ENCODE measurements around the gene ZNF831.

Gene ZNF831

DNA sequence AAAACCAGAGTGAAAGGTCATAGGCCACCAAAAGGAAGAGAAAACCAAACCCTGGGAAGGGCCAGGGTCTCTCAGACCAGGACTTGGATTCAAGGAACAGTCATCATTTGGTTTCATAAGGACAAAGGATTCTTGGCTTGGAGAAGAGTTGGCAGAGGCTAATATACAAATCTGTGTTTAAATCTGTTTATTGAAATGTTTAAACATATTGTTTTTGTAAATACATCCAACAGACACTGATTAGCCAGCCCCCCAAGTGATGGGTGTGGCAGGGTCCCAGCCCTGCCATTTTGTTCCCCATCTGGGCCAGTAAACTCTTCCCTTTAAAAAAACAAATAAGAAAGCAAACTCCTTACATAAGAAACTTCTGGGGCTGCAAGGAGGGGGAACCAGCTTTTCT, 6.1 kb upstream of the ZNF831 start:
- DNase-seq (ENCODE audit: low read depth in 2 of 2), result no peak

DNA sequence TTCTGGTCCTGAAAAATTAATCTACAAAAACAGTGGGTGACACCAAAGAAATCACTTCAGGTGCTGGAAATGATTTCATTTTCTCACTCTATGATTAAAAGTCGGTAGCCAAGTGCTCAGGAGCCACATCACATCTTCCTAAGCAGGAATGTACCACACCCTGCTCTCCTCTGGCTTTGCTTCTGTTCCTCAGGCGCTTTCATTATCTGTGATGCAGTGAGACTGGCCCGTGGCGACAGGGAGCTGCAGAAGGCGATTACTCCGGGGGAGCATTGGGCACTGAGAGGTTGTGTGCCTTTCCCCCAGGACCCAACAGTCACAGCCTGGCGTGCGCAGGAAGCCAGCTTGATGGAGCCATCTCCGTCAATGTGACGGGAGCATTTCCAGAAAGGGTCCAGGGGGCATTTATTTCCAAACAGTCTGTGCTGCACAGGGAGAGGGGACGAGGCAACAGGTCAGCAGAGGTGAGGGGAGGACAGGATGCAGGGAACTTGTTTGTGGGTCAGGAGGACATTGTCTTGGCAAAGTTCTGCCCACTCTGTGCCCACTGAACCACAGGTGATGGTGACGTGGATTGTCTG, 5.6 kb upstream of the ZNF831 start:
- no peak for DNase-seq (ENCODE audit: low read depth in 2 of 2)

DNA sequence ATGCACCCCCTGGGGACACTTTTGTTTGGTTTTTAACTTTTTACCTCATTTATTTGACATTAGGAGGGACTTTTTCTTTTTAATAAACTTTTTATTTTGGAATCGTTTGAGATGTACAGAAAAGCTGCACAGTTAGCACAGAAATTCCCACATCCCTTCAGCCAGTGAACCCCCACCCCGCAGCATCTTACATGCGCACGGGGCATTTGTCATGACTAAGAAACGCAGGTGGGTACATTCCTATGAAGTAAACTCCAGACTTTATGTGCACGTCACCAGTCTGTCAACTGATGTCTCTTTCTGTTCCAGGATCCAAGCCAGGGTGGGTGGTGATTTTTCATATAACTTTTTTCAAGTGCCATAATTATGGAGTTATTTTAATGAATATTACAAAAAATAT, 4.9 kb upstream of the ZNF831 start:
- DNase-seq (ENCODE audit: low read depth in 2 of 2), result no peak

DNA sequence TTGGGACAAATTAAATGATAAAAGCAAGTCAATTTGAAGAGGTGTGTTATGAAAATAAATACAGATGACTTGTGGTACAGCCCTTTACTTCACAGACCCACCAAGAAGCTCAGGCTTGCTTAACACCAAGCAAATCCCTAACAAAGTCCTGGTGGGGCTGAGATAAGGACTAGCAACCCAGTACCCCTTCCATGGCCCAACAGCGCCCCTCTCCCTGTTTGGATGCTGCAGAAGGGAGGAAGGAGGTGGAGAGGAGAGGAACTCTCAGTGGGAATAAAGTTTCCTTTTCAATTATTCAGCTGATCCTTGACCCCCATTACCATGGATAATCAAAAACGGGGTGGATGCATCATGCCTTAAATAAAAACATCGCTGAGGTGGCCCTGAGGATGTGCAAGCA, 4.5 kb upstream of the ZNF831 start:
- DNase-seq (ENCODE audit: low read depth in 2 of 2), result no peak

DNA sequence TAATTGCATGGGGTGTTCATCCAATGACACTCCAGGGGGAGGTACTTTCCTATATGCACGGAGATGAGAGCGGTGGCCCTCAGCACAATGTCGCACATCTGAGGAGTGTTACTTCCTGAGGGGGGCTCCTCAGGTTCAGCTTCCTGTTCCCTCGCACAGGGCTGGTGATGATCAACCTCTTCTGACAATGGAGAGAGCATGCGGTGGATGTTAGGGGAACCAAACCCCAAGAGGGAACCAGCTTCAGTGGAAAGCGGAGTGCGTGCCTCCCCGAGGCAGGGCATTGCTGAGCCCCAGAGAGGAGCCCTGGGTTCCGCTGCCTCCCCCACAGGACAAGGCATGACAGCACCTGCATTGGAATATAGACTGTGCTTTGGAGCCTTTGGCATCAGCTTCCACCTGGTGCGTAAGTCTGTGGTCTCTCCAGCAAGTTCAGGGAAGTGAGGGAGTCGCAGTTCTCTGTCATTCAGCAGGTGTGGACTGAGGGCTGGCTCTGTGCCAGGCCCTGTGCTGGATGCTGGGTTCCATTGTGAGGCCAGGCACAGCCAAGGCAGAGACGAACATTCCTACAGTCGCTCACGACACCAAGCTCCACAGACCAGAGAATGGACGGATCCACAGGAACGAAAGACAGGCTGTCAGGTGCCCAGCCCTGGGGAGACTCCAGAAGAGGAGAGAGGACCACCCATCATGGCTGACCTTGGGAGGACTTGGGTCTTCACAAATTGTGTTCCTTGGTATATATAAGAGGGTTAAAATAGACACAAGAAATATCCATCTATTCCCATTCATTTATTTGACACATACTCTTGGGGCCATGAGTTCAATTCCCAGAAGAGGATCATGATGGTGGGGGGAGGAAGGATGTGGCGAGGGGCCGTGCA, 3.9 kb upstream of the ZNF831 start:
- no peak for DNase-seq (ENCODE audit: low read depth in 2 of 2)

DNA sequence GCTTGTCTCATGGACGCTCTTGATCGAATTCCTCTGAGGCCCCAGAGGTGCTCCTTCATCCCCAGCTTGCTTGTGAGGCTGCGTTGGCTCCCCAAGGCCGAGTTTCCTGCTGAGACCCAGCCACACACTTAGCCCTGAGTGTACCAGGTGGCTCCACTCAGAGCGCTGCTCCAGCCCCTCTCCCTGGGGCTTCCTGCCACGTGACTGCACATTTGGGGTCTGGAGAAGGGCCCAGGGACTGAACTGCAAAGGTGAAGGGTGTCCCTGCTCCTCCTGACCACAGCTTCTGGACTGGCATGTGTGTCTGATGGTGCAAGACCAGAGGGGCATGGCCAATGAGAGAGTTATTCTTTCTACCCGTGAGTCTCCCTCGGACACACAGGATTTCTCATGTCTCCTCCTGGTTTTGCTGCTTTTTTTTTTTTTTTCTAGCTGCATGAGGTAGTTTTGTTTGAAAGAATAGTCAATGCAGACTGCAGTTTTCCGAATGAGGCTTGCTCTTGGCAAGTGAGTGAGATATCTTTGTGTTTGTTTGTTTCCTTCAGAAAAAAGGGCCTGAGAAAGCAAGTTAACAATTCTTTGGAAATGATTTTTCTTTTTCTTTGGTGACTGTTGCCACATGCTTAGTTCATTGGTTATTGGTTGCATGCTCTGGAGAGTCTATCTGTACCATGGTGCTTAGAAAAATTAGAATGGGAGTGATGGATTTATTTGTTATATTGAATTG, 3.1 kb upstream of the ZNF831 start:
- no peak for DNase-seq (ENCODE audit: low read depth in 2 of 2)

DNA sequence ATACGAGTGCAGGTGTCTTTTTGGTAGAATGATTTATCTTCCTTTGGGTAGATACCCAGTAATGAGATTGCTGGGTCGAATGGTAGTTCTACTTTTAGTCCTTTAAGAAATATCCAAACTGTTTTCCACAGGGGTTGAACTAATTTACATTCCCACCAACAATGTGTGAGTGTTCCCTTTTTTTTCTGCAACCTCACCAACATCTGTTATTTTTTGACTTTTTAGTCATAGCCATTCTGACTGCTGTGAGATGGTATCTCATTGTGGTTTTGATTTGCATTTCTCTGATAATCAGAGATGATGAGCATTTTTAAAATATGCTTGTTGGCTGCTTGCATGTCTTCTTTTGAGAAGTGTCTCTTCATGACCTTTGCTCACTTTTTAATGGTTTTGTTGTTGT, 1.9 kb upstream of the ZNF831 start:
- no peak for DNase-seq (ENCODE audit: low read depth in 2 of 2)

DNA sequence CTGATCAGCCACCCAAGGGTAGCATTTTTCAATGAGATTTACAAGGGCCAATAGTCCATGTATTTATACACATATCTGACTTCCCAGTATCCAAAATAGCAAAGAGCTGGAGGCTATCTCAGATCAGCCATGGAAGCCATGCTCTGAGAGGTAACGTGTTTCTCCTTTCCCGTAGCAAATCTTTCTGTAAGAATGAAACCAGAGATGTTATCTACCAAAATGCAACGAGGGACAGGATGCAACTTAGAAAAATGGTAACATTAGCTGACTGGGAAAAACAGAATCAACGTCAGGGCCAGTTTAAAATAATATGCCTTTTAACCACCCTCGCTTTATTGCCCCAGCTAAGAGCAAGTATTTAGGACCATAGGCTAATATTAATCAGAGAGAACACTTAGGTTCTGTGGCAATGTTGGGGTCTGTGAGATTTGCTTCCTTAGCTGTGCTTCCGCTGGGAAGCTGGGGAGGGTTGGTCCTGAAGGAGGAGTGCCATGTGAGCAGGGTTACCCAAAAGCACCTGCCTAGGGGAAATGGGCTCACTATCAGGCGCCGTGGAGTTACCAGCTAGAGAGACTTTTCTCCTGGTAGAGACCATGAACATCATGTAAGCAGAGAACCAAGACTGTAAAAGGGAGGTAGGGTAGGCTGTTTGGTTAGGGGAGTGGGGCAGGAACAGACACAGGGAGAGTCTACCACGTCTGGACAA, 1.2 kb downstream of the ZNF831 start:
- no peak for DNase-seq (ENCODE audit: low read depth in 2 of 2)

DNA sequence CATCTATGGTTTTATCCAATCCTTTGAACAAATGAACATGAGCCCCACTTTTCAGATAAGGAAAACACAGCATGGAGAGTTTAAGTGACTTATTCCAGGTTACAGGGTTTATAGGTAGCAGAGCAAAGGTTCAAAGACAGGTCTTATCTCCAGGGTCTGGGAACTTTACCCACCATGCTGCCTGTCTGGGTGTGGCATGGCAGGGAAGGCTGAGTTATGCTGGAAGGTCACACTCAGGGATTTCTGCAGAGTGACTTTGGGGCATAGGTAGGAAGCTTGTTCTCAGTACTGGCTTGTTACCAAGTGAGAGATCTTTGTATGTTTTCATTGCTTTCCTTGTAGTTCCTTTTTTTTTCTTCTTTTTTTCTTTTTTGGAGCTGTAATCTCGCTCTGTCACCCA, 1.8 kb downstream of the ZNF831 start:
- no peak for DNase-seq (ENCODE audit: low read depth in 2 of 2)

DNA sequence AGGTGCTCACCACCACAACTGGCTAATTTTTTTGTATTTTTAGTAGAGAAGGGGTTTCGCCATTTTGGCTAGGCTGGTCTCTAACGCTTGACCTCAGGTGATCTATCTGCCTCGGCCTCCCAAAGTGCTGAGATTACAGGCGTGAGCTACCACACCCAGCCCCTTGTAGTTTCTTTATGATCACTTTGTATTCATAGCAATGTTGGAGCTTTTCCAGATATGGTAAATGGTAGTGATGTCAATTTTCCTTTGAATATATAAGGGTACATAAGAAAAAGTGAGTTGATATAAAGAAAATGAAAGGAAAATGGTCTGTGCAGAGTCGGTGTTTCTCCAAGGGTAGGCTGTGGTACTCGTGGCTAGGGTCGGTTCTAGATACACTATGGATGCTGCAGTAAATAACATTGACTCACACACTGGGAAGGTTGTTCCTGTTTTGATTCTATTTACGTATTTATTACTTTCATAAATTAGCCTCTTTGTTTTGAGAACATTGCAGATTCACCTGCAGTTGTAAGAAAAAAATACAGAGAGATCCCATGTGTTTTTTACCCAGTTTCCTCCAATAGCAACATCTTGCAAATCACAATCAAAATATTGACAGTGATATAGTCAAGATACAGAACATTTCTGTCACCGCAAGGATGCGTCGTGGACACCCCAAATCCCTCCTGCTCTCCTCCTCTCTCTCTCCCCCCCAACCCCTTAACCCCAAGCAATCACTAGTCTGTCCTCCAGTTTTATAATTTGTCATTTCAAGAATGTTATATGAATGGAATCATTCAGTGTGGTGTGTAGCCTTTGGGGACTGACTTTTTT, 2.5 kb downstream of the ZNF831 start:
- DNase-seq (ENCODE audit: low read depth in 2 of 2), result no peak

DNA sequence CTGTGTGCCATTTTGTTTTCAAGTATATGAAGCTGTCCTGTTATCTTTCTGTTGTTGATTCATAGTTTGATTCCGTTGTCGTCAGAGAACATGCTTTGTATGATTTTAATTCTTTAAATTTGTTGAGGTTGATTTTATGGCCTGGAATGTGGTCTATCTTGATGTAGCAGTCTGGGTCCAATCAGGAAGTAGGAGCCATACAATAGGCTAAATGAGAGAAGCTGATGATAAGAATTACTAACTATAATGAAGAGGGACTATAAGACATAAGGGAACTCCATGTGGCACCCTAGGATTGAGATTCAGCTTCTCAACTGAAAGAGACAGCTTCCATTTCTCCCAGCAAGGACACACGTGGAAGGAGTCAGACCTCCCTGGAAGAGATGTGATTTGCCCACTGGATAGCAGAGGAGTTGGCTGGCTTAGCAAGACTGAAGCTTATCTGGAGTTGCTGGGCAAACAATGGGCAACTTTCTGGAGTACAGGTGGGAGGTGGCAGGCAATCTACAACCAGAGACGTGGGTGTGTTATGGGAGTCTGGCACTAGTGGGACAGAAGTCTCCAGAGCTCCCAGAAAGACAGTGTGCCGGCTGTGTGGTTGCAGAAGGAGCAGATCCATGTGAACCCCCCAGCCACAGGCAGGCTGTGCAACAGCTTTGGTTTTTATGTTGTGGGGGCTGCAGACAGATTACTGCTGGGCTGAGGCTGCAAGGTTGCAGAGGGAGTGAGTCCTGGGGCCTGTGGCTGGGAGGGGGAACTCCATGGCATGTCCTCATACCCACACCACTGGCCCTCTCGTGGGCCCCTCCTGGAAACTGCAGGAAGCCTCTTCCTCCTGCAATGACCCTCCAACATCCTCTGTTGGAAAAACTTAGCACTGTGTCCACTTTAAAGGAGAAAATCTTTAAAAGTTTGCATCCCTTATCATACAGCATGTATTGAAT, 7.1 kb downstream of the ZNF831 start:
- no peak for DNase-seq (ENCODE audit: low read depth in 2 of 2)

DNA sequence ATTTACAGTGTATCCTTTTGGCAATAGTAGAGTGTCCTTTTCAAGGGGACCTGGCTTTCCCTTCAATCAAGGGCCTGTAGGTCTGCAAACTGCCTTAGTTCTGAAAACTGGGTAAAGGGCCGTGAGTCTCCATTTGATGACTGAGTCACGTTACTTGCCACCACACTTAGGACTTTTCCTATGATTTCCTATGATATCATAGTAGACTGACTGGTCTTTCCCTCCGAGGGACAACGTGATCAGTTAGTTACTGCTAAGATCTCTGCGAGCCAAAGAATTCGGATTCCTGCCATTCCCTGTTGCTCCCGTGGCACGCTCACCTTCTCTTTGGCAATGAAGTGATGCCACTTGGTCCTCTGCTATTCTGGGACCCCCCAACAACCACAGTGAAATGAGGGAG, 8.4 kb downstream of the ZNF831 start:
- DNase-seq (ENCODE audit: low read depth in 2 of 2), result no peak

DNA sequence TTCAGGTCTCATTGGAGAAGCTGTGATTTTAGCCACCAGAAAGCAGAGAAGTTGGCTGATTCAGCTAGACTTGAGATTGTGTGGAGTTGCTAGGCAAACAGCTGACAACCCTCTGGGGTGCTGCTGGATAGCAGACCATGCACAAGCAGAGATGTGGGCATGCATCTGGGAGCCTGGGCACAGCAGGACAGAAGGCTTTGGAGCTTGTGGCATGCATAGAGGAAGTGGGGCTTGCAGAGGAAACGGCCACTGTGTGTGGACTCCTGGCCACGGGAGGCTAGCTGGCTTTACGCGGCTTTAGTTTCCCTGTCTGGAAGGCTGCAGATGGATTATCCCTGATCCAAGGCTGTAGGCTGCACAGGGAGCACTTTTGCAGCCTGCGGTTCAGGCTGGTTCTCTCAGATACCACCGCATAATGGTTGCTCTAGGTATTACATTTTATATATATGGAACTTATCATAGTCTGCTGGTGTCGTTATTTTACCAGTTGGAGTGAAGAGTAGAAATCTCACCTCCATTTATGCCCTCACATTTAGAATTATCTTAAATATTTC, 10.4 kb downstream of the ZNF831 start:
- DNase-seq (ENCODE audit: low read depth in 2 of 2), result no peak

DNA sequence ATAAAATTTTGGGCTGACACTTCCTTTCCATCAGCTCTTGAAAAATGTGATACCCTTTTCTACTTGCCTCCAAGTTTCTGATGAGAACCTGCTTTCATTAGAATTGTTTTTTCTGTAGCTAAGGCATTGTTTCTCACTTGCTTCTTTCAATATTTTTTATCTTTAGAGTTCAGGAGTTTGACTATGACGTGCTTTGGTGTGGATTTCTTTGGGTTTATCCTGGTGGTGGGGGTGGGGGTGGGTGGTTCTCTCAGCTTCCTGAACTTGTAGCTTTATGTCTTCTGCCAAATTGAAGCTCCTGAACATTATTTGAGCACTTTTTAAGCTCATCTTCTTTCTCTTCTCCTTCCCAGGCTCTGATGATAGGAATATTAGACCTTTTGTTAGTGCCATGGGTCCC, 11.4 kb downstream of the ZNF831 start:
- DNase-seq (ENCODE audit: low read depth in 2 of 2), result no peak

DNA sequence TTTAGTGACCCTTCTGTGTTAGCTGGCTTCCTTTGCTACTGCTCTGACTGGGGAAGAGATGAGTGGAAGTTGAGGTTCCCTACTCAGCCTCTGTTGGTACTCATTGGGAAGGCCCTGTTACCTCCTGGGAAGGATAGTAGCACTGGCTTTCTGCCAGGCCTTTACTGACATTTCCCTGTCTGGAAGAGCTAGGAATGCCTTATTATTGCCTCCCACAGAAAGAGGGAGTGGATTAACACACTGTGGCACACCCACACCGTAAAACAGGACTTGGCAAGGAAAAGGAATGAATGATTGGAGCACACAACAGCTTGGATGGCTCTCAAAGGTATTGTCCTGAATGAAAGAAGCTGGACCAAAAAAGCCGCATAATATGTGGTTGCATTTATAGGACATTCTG, 12.2 kb downstream of the ZNF831 start:
- DNase-seq (ENCODE audit: low read depth in 2 of 2), result no peak

DNA sequence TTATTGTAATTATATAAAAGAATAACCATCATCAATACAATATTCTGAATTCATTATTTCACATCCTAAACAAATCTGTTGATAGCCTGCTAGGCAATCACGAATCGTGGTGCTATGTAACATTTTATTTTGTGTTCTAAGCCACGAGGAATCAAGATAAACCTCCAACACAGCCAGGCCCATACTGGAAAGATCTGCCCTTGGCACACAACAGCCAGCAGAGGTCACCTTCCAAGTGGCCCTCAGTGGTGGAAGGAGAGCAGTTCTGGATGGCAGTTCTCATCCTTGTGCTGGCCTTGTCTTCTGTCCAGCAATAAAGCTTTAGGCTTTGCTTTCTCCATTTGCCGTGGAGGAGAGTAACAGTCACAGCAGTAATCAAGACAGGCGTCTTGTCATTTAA, 13.2 kb downstream of the ZNF831 start:
- no peak for DNase-seq (ENCODE audit: low read depth in 2 of 2)

DNA sequence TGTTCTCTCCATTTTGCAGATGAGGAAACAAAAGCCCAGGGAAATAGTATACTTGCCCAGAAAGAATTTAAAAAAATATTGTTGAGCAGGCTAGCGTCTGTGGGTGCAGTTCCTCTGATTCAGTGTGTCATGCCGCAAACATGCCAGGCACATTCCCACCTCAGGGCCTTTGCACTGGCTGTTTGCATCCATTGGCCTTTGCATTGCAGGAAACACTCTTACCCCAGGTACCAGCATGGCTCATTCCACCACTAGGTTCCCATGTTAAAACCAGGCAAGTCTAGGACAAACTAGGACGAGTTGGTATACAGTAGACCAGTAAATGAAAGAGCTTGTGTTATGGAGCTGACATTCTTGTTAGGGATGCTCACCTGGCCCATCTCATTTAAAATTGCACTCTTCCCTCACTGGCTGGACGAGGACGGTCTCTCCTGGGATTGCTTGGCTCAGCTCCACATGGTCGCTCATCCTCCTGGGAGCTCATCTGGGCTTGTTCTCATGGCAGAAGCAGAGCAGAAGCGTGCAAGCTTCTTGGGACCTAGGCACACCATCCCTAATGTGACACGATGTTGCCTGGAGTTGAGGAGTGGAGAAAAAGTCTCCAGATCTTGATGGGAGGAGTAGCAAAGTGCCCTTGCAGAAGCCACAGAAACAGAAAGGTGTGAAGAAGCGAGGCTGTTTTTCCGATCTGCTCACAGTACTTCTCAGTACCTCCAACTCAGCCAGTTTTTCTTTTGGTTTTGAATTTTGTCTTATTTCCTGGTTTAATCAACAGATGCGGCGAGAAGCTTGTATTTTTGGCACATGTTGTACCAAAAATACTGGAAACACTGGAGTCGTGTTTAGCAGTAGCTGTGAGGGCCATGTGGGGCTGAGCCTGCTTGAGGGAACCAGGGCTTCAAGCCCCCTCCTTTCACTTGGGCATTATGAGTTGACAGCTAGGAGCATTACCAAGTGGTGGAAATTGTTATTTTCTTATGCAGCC, 13.9 kb downstream of the ZNF831 start:
- DNase-seq (ENCODE audit: low read depth in 2 of 2), result no peak

DNA sequence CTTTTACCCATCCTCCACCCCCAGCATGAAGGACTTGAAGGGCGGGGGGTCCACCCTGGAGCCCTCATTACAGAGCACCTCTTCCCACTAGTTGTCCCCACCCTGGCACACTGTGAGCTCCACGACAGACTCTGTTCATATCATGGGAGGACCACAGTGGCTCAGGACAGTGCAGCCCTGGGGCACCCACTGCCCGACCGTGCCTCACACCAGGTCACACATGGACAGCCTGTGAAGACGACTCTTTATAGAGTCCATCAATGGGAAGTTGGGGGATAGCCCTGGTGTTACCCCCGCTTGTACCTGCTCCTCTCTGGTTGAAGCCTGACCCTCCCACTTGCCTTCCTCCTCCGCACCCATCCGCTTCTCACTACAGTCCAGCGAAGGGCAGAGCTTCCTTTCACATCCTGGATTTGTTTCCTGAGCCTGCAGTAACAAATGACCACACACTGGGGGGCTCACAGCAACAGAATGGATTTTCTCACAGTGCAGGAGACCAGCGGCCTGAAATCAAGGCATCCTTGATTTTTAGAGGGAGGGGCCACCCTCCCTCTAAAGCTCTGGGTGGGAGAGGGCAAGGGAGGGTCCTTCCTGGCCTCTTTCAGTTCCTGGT, 15.5 kb downstream of the ZNF831 start:
- DNase-seq (ENCODE audit: low read depth in 2 of 2), result no peak

All from stimulated activated CD4-positive, alpha-beta T cell treated with anti-CD3 and anti-CD28 coated beads, Interleukin-4, amount 100 ng/mL, for 48 hours (primary cell).